Measurements from ENCODE around the gene CPOX.
A peak's percentile ranks its signal among the peaks of the same experiment; 100 is the strongest.

The CPOX gene

DNA sequence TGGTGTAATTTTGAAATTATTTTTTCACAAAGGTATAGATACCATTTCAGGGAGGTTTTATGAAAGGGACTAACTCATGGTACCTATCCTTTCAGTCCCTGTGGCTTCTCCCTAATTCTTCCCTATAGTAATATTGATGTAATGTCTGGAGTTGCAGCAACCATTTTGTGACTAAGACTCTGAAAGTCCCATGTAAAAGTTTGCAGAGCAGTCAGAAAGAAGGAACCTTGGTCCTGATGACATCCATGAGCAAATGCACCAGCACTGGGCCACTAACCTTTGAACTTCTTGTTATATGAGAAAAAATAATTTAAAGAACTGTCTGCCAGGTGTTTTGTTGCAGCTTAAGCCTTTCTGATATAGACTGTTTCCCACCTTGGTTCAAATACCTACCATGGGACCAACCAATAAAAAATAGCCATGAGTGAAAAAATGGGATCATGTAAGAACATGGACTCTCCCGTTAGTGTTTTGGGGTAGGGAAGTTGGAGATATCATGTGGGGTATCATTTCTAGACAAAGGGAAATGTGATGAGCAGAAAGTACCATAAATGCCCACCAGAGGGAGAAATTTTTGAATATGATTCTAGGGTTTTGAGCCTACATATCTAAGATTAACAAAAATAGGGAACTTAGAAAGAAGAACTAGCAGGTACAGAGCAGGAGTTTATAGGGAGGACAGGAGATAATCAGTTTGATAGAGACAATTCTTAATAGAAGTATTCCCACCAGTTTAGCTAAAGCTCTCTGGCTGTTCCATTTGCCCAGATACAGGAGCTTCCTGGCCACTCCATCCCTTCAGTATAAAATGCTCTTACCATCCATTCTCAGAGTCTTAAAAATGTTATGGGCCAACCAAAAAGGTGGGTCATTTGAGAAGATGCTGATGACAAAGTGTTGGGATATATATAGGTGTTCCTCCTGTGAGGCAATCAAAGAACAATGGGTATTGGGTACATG is 3.4 kb upstream of the CPOX start:
- H3K36me3 ChIP-seq (ENCODE audit: control insufficient read depth in 5 of 5, insufficient read depth in 5 of 5, low read length in 5 of 5) = no peaks in the 10 kb centered on the region
- H3K9me3 ChIP-seq (ENCODE audit: control insufficient read depth in 5 of 5, low read length in 5 of 5) = no peaks in the 10 kb centered on the region
- no peaks in the 10 kb centered on the region for H3K27me3 ChIP-seq (ENCODE audit: control insufficient read depth in 5 of 5, insufficient read depth in 4 of 5, low read length in 5 of 5)
- H3K9ac ChIP-seq (ENCODE audit: low read length in 5 of 5) = no peak overlapping the region
- no peak overlapping the region for H3K27ac ChIP-seq (ENCODE audit: low read depth, low read length)
- H3K4me1 ChIP-seq (ENCODE audit: control insufficient read depth in 5 of 5, insufficient read depth in 5 of 5, low read length in 5 of 5) = peaks cover 0 to 23% (median 17%) of the 10 kb centered on the region in 5 donors
- H3K4me3 ChIP-seq (ENCODE audit: low read depth in 1 of 5, low read length in 5 of 5) = no peak overlapping the region

DNA sequence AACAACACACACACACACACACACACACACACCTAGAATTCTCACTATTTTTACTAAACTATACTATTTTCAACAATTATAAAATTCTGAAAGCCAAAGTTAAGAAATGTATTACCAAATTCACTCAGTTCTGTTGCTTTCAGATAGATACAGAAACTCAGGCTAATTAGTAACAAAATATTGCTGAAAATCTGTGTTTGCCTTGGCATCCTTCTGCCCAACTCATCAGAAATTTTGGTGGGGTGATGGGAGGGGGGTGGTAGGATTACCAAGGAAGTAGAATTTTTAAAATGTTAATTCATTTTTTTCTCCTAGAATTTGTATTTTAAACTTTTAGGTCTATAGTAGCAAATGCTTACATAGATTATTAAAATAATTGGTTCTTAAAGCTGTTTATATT is 2.7 kb upstream of the CPOX start:
- Histone ChIP-seq H3K27me3 (ENCODE audit: control insufficient read depth in 5 of 5, insufficient read depth in 4 of 5, low read length in 5 of 5) (no peaks in the 10 kb centered on the region), H3K4me1 (ENCODE audit: control insufficient read depth in 5 of 5, insufficient read depth in 5 of 5, low read length in 5 of 5) (peaks cover 0 to 23% (median 17%) of the 10 kb centered on the region in 5 donors), H3K4me3 (ENCODE audit: low read depth in 1 of 5, low read length in 5 of 5) (no peak overlapping the region), H3K36me3 (ENCODE audit: control insufficient read depth in 5 of 5, insufficient read depth in 5 of 5, low read length in 5 of 5) (no peaks in the 10 kb centered on the region), H3K27ac (ENCODE audit: low read depth, low read length) (no peak overlapping the region), H3K9me3 (ENCODE audit: control insufficient read depth in 5 of 5, low read length in 5 of 5) (no peaks in the 10 kb centered on the region), H3K9ac (ENCODE audit: low read length in 5 of 5) (no peak overlapping the region)

DNA sequence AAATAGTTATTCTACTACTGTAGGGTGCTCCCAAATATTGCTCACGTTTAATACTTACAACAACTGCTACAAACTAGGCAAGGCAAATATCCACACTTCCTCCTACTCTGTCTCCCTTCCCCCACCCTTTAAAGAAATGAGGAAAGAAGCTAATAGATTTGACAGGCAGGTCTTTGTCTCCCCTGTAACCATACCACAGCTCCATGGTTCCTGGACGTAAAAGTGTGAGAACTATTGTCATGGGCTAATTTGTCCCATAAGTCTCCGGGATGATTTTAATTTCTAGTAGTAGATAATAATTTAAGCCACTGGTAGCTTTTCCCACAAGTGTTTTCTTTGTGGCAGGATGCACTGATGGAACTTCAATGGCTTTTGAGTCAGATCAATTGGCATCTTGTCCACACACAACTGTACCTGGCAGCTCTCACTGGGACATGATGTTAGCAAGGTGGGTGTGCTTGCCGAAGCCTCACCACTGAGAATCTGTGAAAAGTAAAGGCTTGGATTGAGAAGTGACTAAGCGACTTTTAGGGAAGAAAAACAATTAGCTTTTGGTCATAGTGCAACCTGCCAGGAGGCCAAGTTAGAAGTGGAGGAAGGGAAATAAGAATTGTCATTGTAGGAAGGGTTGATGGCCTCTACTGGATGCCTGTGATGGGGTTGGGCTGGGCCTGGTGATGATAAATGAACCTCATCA is 1.4 kb upstream of the CPOX start:
- H3K27me3 ChIP-seq (ENCODE audit: control insufficient read depth in 5 of 5, insufficient read depth in 4 of 5, low read length in 5 of 5) = no peaks in the 10 kb centered on the region
- H3K36me3 ChIP-seq (ENCODE audit: control insufficient read depth in 5 of 5, insufficient read depth in 5 of 5, low read length in 5 of 5) = peaks cover 4 to 8% (median 7%) of the 10 kb centered on the region in 5 donors
- no peak overlapping the region for H3K4me3 ChIP-seq (ENCODE audit: low read depth in 1 of 5, low read length in 5 of 5)
- no peak overlapping the region for H3K9ac ChIP-seq (ENCODE audit: low read length in 5 of 5)
- H3K4me1 ChIP-seq (ENCODE audit: control insufficient read depth in 5 of 5, insufficient read depth in 5 of 5, low read length in 5 of 5) = peaks cover 0 to 23% (median 17%) of the 10 kb centered on the region in 5 donors
- no peaks in the 10 kb centered on the region for H3K9me3 ChIP-seq (ENCODE audit: control insufficient read depth in 5 of 5, low read length in 5 of 5)
- H3K27ac ChIP-seq (ENCODE audit: low read depth, low read length) = no peak overlapping the region

DNA sequence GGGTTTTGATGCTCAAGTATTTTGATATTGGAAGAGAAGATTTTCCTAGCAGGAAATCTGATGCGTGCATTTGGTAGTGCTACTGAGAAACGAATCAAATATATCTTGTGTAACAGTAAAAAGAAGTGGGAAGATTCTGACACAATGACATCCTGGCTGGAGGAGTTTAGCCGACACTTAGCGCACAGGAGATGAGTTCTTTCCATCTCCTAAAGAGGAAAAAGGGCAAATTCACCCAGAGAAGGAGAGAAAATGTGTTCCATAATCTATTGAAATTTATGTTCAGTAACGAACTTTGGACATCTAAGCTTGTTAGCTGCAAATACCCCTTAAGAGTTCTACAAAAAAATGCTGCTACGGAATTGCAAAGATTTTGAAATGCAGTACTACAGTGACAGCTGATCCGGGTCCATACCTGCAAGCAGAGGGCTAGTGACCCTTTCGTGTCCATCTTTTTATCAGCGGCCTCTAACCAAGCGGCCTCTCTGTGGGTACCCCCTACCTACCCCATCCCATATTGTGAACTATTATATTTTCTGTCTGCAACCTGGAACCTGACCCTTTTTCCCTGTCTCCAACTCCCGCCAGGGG is 971 bp downstream of the CPOX start:
- Histone ChIP-seq H3K27ac (ENCODE audit: low read depth, low read length) (peak overlapping the region; percentile 72), H3K9ac (ENCODE audit: low read length in 5 of 5) (peak overlapping the region; percentile 30 to 81 (median 77)), H3K27me3 (ENCODE audit: control insufficient read depth in 5 of 5, insufficient read depth in 4 of 5, low read length in 5 of 5) (no peaks in the 10 kb centered on the region), H3K4me3 (ENCODE audit: low read depth in 1 of 5, low read length in 5 of 5) (peak overlapping the region; percentile 73 to 91 (median 85)), H3K9me3 (ENCODE audit: control insufficient read depth in 5 of 5, low read length in 5 of 5) (no peaks in the 10 kb centered on the region), H3K36me3 (ENCODE audit: control insufficient read depth in 5 of 5, insufficient read depth in 5 of 5, low read length in 5 of 5) (peaks cover 7 to 18% (median 13%) of the 10 kb centered on the region in 5 donors), H3K4me1 (ENCODE audit: control insufficient read depth in 5 of 5, insufficient read depth in 5 of 5, low read length in 5 of 5) (peaks cover 0 to 25% (median 16%) of the 10 kb centered on the region in 5 donors)

DNA sequence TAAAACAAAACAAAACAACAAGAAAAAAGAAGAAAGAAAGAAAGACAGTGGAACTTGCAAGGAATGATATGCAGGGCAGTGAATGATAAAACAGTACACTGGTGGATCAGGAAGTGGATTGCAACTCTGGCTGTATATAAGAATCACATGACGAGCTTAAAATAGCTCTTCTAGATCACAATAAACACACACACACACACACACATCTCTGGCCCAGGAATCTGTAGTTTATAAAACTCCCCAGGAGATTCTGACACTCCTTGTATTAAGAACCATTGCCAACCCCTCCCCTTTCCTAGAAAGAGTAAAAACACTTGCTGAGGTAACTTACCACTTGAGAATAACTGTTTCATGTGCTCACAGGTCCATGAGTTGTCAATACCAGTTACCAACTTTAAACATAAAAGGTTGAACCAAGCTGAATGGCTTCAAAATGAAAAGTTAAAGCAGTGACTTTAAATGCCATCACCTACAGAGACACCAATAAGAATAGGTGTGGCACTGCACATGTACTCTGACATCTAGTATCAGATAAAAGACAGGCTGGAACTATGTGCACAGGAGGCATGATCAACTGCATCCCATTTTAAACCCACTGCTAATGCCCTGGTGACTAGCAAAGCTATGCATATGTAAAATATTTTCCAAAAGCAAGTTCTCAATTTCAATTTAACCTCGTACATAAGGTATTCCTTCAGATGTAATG is 3.9 kb downstream of the CPOX start:
- peaks cover 12 to 37% (median 23%) of the 10 kb centered on the region in 5 donors for H3K36me3 ChIP-seq (ENCODE audit: control insufficient read depth in 5 of 5, insufficient read depth in 5 of 5, low read length in 5 of 5)
- H3K27ac ChIP-seq (ENCODE audit: low read depth, low read length) = no peak overlapping the region
- H3K9ac ChIP-seq (ENCODE audit: low read length in 5 of 5) = no peak overlapping the region
- H3K4me1 ChIP-seq (ENCODE audit: control insufficient read depth in 5 of 5, insufficient read depth in 5 of 5, low read length in 5 of 5) = peaks cover 0 to 26% (median 16%) of the 10 kb centered on the region in 5 donors
- no peaks in the 10 kb centered on the region for H3K9me3 ChIP-seq (ENCODE audit: control insufficient read depth in 5 of 5, low read length in 5 of 5)
- H3K4me3 ChIP-seq (ENCODE audit: low read depth in 1 of 5, low read length in 5 of 5) = no peak overlapping the region
- no peaks in the 10 kb centered on the region for H3K27me3 ChIP-seq (ENCODE audit: control insufficient read depth in 5 of 5, insufficient read depth in 4 of 5, low read length in 5 of 5)

- Histone ChIP-seq H3K4me3 (ENCODE audit: low read depth in 1 of 5, low read length in 5 of 5) (no peak overlapping the region), H3K27ac (ENCODE audit: low read depth, low read length) (no peak overlapping the region), H3K27me3 (ENCODE audit: control insufficient read depth in 5 of 5, insufficient read depth in 4 of 5, low read length in 5 of 5) (no peaks in the 10 kb centered on the region), H3K4me1 (ENCODE audit: control insufficient read depth in 5 of 5, insufficient read depth in 5 of 5, low read length in 5 of 5) (peaks cover 0 to 20% (median 12%) of the 10 kb centered on the region in 5 donors), H3K36me3 (ENCODE audit: control insufficient read depth in 5 of 5, insufficient read depth in 5 of 5, low read length in 5 of 5) (peaks cover 15 to 45% (median 24%) of the 10 kb centered on the region in 5 donors), H3K9me3 (ENCODE audit: control insufficient read depth in 5 of 5, low read length in 5 of 5) (no peaks in the 10 kb centered on the region), H3K9ac (ENCODE audit: low read length in 5 of 5) (no peak overlapping the region)
Observed at GRCh38 chr3:98588065-98588464, 5.3 kb downstream of the CPOX start.

DNA sequence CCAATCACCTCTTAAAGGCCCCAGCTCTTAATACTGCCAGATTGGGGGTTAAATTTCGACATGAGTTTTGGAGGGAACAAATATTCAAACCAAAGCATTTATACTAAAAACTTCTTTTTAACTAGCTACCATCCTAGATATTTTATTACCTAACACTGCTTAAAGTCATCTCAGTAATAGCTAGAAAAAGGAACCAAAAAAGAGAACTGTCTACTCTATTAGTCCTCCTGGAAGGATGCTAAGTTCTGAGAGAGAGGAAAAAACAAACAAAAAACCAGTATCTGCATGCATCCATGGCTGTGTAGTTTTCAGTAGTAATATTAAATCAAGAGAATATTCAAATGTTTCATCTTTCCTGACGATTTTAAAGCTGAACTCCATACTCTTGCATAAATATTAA is 5.8 kb downstream of the CPOX start:
- no peak overlapping the region for H3K9ac ChIP-seq (ENCODE audit: low read length in 5 of 5)
- no peak overlapping the region for H3K27ac ChIP-seq (ENCODE audit: low read depth, low read length)
- H3K9me3 ChIP-seq (ENCODE audit: control insufficient read depth in 5 of 5, low read length in 5 of 5) = no peaks in the 10 kb centered on the region
- peaks cover 0 to 16% (median 8%) of the 10 kb centered on the region in 5 donors for H3K4me1 ChIP-seq (ENCODE audit: control insufficient read depth in 5 of 5, insufficient read depth in 5 of 5, low read length in 5 of 5)
- no peaks in the 10 kb centered on the region for H3K27me3 ChIP-seq (ENCODE audit: control insufficient read depth in 5 of 5, insufficient read depth in 4 of 5, low read length in 5 of 5)
- peaks cover 17 to 45% (median 24%) of the 10 kb centered on the region in 5 donors for H3K36me3 ChIP-seq (ENCODE audit: control insufficient read depth in 5 of 5, insufficient read depth in 5 of 5, low read length in 5 of 5)
- no peak overlapping the region for H3K4me3 ChIP-seq (ENCODE audit: low read depth in 1 of 5, low read length in 5 of 5)

DNA sequence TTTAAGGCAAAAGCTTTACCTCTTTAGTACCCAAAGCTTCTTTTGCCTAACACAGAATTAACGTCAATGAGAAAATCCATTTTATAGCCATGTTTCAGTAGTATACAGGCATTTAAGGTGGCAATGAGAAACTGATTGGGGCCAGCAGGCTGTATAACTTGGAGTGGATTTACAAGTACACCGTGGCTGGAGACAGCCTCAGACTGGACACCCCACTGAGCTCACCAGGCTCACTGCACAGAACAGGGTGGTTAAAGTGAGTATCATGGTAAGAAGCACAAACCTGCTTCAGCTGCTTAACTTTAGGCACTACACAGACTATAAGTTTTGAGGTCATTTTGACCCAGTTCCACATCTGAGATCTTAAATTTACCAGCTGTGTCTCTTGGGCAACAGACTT is 8.9 kb downstream of the CPOX start:
- H3K4me3 ChIP-seq (ENCODE audit: low read depth in 1 of 5, low read length in 5 of 5) = no peak overlapping the region
- H3K27ac ChIP-seq (ENCODE audit: low read depth, low read length) = no peak overlapping the region
- no peaks in the 10 kb centered on the region for H3K9me3 ChIP-seq (ENCODE audit: control insufficient read depth in 5 of 5, low read length in 5 of 5)
- no peaks in the 10 kb centered on the region for H3K27me3 ChIP-seq (ENCODE audit: control insufficient read depth in 5 of 5, insufficient read depth in 4 of 5, low read length in 5 of 5)
- H3K9ac ChIP-seq (ENCODE audit: low read length in 5 of 5) = no peak overlapping the region
- H3K36me3 ChIP-seq (ENCODE audit: control insufficient read depth in 5 of 5, insufficient read depth in 5 of 5, low read length in 5 of 5) = peaks cover 17 to 52% (median 29%) of the 10 kb centered on the region in 5 donors
- peaks cover 0 to 7% (median 0%) of the 10 kb centered on the region in 5 donors for H3K4me1 ChIP-seq (ENCODE audit: control insufficient read depth in 5 of 5, insufficient read depth in 5 of 5, low read length in 5 of 5)

DNA sequence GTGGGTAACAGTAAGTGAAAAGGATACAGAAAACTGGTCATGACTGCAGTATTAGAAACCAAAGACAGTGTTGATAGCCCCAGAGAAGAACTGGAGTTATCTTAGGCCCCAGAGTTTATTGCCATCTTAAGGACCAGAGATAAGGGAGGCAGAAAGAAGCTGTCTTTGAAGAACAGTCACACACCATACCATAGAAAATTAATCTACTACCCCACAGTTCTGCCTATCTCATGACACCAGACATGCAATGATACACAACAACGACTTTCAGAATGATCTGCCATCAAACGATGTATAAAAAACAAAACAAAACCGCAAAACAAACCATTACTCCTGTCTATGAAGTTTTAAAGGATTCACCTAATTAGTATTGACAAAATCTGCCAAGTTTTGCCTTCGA is 9.6 kb downstream of the CPOX start:
- no peak overlapping the region for H3K4me3 ChIP-seq (ENCODE audit: low read depth in 1 of 5, low read length in 5 of 5)
- H3K9me3 ChIP-seq (ENCODE audit: control insufficient read depth in 5 of 5, low read length in 5 of 5) = no peaks in the 10 kb centered on the region
- H3K27ac ChIP-seq (ENCODE audit: low read depth, low read length) = no peak overlapping the region
- H3K9ac ChIP-seq (ENCODE audit: low read length in 5 of 5) = no peak overlapping the region
- peaks cover 0 to 7% (median 0%) of the 10 kb centered on the region in 5 donors for H3K4me1 ChIP-seq (ENCODE audit: control insufficient read depth in 5 of 5, insufficient read depth in 5 of 5, low read length in 5 of 5)
- H3K36me3 ChIP-seq (ENCODE audit: control insufficient read depth in 5 of 5, insufficient read depth in 5 of 5, low read length in 5 of 5) = peaks cover 24 to 55% (median 28%) of the 10 kb centered on the region in 5 donors
- H3K27me3 ChIP-seq (ENCODE audit: control insufficient read depth in 5 of 5, insufficient read depth in 4 of 5, low read length in 5 of 5) = no peaks in the 10 kb centered on the region

Measured in subcutaneous abdominal adipose tissue (tissue), 5 donors.